Measurements from ENCODE around the gene MACF1.

Gene MACF1

DNA sequence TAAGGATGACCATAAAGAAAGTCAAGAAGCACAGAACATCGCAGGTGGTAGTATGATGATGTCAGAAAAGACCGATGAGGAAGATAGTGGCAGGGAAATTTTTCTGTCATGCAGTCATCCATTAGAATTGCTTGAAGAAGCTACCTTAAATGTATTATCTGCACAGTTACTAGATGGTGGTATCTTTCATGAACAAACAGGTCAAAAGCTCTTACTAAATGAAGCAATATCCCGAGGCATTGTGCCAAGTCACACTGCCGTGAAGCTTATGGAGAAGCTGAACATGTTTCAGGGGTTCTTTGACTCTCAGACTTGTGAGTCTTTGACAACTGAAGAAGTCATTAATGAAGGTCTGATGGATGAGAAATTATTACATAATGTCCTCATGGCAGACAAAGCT is 128.8 kb downstream of the MACF1 start:
- H3K4me3 ChIP-seq (ENCODE audit: low read depth, low read length): no peak overlapping the region
- no peak overlapping the region for H3K27ac ChIP-seq
- no peaks in the 10 kb centered on the region for H3K27me3 ChIP-seq (replicated peaks)
- DNase-seq: no peak
- H3K36me3 ChIP-seq (replicated peaks): peaks cover 73% of the 10 kb centered on the region
- TF ChIP-seq, protein P1, sequence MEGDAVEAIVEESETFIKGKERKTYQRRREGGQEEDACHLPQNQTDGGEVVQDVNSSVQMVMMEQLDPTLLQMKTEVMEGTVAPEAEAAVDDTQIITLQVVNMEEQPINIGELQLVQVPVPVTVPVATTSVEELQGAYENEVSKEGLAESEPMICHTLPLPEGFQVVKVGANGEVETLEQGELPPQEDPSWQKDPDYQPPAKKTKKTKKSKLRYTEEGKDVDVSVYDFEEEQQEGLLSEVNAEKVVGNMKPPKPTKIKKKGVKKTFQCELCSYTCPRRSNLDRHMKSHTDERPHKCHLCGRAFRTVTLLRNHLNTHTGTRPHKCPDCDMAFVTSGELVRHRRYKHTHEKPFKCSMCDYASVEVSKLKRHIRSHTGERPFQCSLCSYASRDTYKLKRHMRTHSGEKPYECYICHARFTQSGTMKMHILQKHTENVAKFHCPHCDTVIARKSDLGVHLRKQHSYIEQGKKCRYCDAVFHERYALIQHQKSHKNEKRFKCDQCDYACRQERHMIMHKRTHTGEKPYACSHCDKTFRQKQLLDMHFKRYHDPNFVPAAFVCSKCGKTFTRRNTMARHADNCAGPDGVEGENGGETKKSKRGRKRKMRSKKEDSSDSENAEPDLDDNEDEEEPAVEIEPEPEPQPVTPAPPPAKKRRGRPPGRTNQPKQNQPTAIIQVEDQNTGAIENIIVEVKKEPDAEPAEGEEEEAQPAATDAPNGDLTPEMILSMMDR (IDR thresholded peaks at IDR 0.05; ENCODE audit: low read depth, low read length, missing control alignments): no peak
- in situ Hi-C loops (cut with HindIII; ENCODE audit: low pct_ligation_motif_present, low sequenced_read_pairs): no loop called here

DNA sequence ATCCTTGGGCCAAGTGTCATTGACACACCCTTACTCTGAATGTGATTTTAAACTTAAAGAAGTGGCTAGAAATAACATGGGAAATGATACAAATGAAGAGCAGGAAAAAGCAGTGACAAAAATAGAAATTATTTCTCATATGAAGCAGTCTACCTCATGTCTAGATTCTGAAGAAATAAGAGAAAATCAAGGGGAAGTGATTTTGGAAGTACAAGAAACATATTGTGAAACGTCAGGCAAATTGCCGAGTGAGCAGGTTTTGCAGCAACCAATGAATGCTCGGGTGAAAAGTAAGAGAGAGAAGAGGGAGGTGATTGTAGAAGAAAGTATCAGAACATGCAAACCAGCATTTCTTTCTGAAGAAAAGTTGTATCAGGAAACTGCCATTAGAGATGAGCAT is 130.7 kb downstream of the MACF1 start:
- H3K27ac ChIP-seq: no peak overlapping the region
- no peaks in the 10 kb centered on the region for H3K27me3 ChIP-seq (replicated peaks)
- in situ Hi-C loops (cut with HindIII; ENCODE audit: low pct_ligation_motif_present, low sequenced_read_pairs): no loop called here
- H3K36me3 ChIP-seq (replicated peaks): peaks cover 77% of the 10 kb centered on the region
- no peak overlapping the region for H3K4me3 ChIP-seq (ENCODE audit: low read depth, low read length)
- TF ChIP-seq, protein P1 (IDR thresholded peaks at IDR 0.05; ENCODE audit: low read depth, low read length, missing control alignments): no peak
- DNase-seq: no peak

DNA sequence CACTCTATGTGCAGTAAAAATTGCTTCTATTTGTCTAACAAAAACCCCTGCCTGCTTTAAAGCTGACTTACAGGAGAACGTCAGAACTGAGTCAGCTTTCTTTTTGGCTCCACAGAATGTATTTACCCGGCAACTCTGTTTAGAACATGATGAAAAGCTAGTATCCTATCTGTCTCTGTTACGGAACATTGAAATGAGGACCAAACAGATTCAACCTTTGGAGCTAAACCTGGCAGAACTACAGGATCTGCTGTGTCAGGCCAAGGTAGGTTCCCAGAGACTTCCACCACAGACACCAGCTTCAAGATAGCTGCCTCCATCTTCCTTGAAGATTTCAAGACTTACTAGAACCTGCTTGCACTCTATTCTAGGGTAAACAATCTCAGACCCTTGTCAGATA is 132.6 kb downstream of the MACF1 start:
- in situ Hi-C loops (cut with HindIII; ENCODE audit: low pct_ligation_motif_present, low sequenced_read_pairs): no loop called here
- Histone ChIP-seq H3K36me3 (replicated peaks) (peaks cover 84% of the 10 kb centered on the region), H3K27ac (no peak overlapping the region), H3K4me3 (ENCODE audit: low read depth, low read length) (no peak overlapping the region), H3K27me3 (replicated peaks) (no peaks in the 10 kb centered on the region)
- TF ChIP-seq, protein P1 (IDR thresholded peaks at IDR 0.05; ENCODE audit: low read depth, low read length, missing control alignments): no peak
- no peak for DNase-seq

DNA sequence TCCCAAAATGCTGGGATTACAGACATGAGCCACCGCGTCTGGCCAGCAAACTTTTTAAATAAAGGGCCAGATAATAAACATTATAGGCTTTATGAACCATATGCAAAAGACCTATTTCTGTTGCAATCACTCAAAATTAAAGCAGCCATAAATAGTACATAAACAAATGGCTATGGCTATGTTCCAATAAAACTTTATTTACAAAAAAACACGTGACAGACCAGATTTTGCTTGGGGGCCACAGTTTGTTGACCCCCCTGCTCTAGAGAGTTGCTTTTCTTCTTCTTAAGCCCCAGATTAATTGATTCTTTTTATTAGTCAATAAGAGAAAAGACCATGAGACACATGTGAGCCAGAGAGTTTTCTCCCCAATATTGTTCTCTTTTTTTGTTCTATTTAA is 138.3 kb downstream of the MACF1 start:
- peaks cover 78% of the 10 kb centered on the region for H3K36me3 ChIP-seq (replicated peaks)
- TF ChIP-seq, protein P1 (IDR thresholded peaks at IDR 0.05; ENCODE audit: low read depth, low read length, missing control alignments): no peak
- H3K27ac ChIP-seq: no peak overlapping the region
- in situ Hi-C loops (cut with HindIII; ENCODE audit: low pct_ligation_motif_present, low sequenced_read_pairs): no loop called here
- no peak overlapping the region for H3K4me3 ChIP-seq (ENCODE audit: low read depth, low read length)
- DNase-seq: no peak
- H3K27me3 ChIP-seq (replicated peaks): no peaks in the 10 kb centered on the region

DNA sequence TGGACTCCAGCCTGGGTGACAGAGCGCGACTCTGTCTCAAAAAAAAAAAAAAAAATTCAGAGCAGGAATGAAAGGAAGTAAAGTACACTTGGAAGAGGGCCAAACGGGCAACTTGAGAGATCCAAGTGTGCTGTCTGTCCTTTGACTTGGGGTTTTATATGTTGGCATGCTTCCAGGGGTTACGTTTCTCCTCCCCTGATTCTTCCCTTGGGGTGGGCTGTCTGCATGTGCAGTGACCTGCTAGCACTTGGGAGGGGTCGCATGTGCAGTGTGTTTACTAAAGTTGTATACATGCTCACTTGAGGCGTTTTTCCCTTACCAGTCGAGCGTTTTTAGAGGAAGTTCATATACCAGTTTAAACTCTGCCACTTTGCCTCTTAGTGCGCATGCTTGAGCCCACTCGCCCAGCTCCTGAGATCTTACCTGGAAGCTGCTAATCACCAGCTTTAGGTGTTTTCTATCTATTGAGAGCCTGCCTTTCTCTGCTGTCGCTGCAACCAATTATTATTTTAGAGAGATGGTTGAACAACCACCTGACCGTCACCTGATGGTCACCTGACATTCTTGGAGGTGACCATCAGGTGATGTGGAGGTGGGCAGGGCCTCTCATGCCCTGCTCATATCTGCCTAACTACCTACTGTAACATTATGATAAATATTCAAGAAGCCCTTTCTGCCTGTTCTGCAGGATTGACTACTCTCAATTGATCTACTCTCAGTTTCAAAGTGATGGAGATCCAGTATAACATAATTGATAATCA is 140.1 kb downstream of the MACF1 start:
- DNase-seq: no peak
- Histone ChIP-seq H3K36me3 (replicated peaks) (peaks cover 79% of the 10 kb centered on the region), H3K27ac (no peak overlapping the region), H3K4me3 (ENCODE audit: low read depth, low read length) (no peak overlapping the region), H3K27me3 (replicated peaks) (no peaks in the 10 kb centered on the region)
- in situ Hi-C loops (cut with HindIII; ENCODE audit: low pct_ligation_motif_present, low sequenced_read_pairs): no loop called here
- TF ChIP-seq, protein P1 (IDR thresholded peaks at IDR 0.05; ENCODE audit: low read depth, low read length, missing control alignments): no peak

DNA sequence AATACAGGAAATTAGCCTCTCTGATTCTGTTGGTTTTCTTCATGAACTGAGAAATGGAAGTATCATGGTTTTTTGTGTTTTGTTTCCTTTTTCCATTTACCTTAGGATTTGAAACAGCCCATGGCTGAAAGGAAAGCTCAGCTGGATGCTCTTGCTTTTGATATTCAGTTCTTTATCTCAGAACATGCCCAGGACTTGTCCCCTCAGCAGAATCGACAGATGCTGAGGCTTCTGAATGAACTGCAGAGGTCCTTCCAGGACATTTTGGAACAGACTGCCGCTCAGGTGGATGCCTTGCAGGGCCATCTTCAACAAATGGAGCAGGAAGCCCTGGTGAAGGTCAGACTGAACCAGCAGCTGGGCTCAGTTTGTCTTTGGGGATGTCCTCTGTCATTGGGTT is 142.4 kb downstream of the MACF1 start:
- peaks cover 79% of the 10 kb centered on the region for H3K36me3 ChIP-seq (replicated peaks)
- no peak for DNase-seq
- TF ChIP-seq, protein P1 (IDR thresholded peaks at IDR 0.05; ENCODE audit: low read depth, low read length, missing control alignments): no peak
- H3K27me3 ChIP-seq (replicated peaks): no peaks in the 10 kb centered on the region
- H3K4me3 ChIP-seq (ENCODE audit: low read depth, low read length): no peak overlapping the region
- in situ Hi-C loops (cut with HindIII; ENCODE audit: low pct_ligation_motif_present, low sequenced_read_pairs): no loop called here
- H3K27ac ChIP-seq: no peak overlapping the region
